ENCODE data around the gene UTP4. TPM values are rescaled to one million over a fixed set of nuclear protein-coding genes. Genes with fewer than 3 reads are reported as not detected.

Gene UTP4
- total RNA-seq, 2 donors from 2014 or later, result 19.2 to 32.9 TPM

DNA sequence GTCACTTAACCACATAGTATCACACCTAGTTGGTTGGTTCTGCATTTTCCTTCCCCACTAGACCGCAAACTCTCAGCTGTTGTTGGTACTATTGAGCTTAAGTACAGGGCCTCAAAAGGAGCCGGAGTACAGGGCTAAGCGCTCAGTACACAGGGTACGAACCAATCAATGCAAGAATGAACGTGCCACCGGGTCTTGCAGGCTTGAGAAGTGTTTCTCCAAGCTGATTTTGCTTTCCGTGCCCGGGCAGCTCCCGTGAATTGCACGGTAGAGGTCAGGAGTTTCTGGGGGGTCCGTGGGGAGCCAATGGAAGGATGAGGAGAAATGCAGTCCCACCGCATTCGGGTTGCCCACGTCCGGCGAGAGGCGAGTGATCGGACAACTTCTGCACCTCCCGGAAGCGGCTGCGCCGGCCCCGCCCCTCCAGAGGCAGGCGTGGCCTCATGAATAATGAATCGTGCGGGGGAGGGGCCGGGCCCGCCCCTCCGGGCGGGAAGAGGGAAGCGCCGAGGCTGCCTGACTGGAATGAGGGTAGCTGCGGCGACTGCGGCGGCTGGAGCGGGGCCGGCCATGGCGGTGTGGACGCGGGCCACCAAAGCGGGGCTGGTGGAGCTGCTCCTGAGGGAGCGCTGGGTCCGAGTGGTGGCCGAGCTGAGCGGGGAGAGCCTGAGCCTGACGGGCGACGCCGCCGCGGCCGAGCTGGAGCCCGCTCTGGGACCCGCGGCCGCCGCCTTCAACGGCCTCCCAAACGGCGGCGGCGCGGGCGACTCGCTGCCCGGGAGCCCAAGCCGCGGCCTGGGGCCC lies 54.4 kb downstream of the UTP4 start, which contains the start of gene SNTB2:
Gene SNTB2 (plus strand): TSS at position 523 of the 804 bp plus-strand sequence. CDS start 3 bp downstream, at position 526.
- peak; percentile 98 for DNase-seq
- TF ChIP-seq, protein P1, sequence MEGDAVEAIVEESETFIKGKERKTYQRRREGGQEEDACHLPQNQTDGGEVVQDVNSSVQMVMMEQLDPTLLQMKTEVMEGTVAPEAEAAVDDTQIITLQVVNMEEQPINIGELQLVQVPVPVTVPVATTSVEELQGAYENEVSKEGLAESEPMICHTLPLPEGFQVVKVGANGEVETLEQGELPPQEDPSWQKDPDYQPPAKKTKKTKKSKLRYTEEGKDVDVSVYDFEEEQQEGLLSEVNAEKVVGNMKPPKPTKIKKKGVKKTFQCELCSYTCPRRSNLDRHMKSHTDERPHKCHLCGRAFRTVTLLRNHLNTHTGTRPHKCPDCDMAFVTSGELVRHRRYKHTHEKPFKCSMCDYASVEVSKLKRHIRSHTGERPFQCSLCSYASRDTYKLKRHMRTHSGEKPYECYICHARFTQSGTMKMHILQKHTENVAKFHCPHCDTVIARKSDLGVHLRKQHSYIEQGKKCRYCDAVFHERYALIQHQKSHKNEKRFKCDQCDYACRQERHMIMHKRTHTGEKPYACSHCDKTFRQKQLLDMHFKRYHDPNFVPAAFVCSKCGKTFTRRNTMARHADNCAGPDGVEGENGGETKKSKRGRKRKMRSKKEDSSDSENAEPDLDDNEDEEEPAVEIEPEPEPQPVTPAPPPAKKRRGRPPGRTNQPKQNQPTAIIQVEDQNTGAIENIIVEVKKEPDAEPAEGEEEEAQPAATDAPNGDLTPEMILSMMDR (IDR thresholded peaks at IDR 0.05), result no peak
- H3K9ac ChIP-seq (ENCODE audit: low read depth in 2 of 2, low read length in 2 of 2), result peak within 1 kb of the TSS; percentile 84 to 95
- H3K4me3 ChIP-seq, result peak within 1 kb of the TSS; percentile 72
- no peaks in the 10 kb centered on the region for H3K36me3 ChIP-seq
- H3K27me3 ChIP-seq, result no peaks in the 10 kb centered on the region
- H3K27ac ChIP-seq, result peak within 1 kb of the TSS; percentile 85
- intact Hi-C loops (cut with DNase I), result no loop called here
- no peaks in the 10 kb centered on the region for H3K4me1 ChIP-seq
- H3K9me3 ChIP-seq, result no peaks in the 10 kb centered on the region

DNA sequence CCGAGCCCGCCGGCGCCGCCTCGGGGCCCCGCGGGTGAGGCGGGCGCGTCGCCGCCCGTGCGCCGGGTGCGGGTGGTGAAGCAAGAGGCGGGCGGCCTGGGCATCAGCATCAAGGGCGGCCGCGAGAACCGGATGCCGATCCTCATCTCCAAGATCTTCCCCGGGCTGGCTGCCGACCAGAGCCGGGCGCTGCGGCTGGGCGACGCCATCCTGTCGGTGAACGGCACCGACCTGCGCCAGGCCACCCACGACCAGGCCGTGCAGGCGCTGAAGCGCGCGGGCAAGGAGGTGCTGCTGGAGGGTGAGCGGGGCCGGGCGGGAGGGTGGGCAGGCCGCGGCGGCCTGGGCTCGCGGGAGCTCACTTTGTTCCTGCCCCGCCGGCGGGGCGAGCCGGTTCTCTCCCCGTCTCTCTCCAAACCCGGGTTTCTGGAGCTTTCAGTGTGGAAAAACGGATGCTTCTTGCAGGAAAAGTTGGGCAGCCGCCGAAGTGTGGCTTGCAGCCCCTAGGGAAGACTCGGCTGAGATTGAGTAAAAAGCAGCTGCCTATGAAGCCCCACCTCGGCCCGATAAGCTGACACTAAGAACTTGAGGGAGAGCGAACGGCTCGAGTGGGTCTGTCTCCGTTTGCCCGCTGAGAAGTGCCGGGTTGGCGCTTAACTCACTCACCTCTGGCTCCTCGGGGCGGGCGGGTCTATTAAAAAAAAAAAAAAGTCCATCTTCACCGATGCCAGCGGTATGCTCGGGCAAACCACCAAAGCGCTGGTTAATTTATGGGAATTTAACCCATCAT lies 55.2 kb downstream of the UTP4 start:
- H3K4me1 ChIP-seq, result no peaks in the 10 kb centered on the region
- peak; percentile 56 for DNase-seq
- TF ChIP-seq, protein P1 (IDR thresholded peaks at IDR 0.05), result no peak
- peak overlapping the region; percentile 72 for H3K4me3 ChIP-seq
- no peaks in the 10 kb centered on the region for H3K36me3 ChIP-seq
- intact Hi-C loops (cut with DNase I), result no loop called here
- no peaks in the 10 kb centered on the region for H3K9me3 ChIP-seq
- H3K9ac ChIP-seq (ENCODE audit: low read depth in 2 of 2, low read length in 2 of 2), result peak overlapping the region; percentile 84 to 95
- peak overlapping the region; percentile 85 for H3K27ac ChIP-seq
- H3K27me3 ChIP-seq, result no peaks in the 10 kb centered on the region

DNA sequence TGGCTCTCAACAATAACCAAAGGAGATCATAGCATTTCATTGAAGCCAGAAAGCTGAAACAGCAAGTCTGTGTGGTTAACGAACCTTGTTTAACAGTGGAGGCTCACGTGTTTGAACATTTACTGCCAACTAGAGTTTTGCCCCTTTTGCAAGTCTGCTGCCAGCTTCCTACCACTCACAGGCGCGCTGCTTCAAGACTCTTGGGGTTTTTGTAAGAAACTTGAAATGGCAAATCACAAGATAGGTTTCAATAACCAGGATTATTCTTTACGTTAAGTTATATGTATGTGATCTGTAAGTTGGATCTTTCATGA lies 55.7 kb downstream of the UTP4 start:
- H3K27ac ChIP-seq, result peak overlapping the region; percentile 85
- H3K27me3 ChIP-seq, result no peaks in the 10 kb centered on the region
- intact Hi-C loops (cut with DNase I), result no loop called here
- no peaks in the 10 kb centered on the region for H3K9me3 ChIP-seq
- no peaks in the 10 kb centered on the region for H3K4me1 ChIP-seq
- DNase-seq, result peak; percentile 45
- TF ChIP-seq, protein P1 (IDR thresholded peaks at IDR 0.05), result no peak
- peak overlapping the region; percentile 72 for H3K4me3 ChIP-seq
- no peaks in the 10 kb centered on the region for H3K36me3 ChIP-seq
- H3K9ac ChIP-seq (ENCODE audit: low read depth in 2 of 2, low read length in 2 of 2), result peak overlapping the region; percentile 66 to 84

- Histone ChIP-seq H3K4me3 (peak overlapping the region; percentile 72), H3K4me1 (no peaks in the 10 kb centered on the region), H3K36me3 (no peaks in the 10 kb centered on the region), H3K9ac (ENCODE audit: low read depth in 2 of 2, low read length in 2 of 2) (no peak overlapping the region), H3K9me3 (no peaks in the 10 kb centered on the region), H3K27me3 (no peaks in the 10 kb centered on the region), H3K27ac (no peak overlapping the region)
- intact Hi-C loops (cut with DNase I), result no loop called here
- DNase-seq, result no peak
- TF ChIP-seq, protein P1 (IDR thresholded peaks at IDR 0.05), result no peak
Observed at GRCh38 chr16:69188716-69189115, 56.3 kb downstream of the UTP4 start.

GRCh38 chr16:69190046-69190588 lies 57.7 kb downstream of the UTP4 start:
- no peak for DNase-seq
- intact Hi-C loops (cut with DNase I), result no loop called here
- Histone ChIP-seq H3K9ac (ENCODE audit: low read depth in 2 of 2, low read length in 2 of 2) (no peak overlapping the region), H3K27me3 (no peaks in the 10 kb centered on the region), H3K27ac (no peak overlapping the region), H3K9me3 (no peaks in the 10 kb centered on the region), H3K4me1 (no peaks in the 10 kb centered on the region), H3K36me3 (no peaks in the 10 kb centered on the region), H3K4me3 (no peak overlapping the region)
- TF ChIP-seq, protein P1 (IDR thresholded peaks at IDR 0.05), result no peak
